GM23338 (cell line): Measurements from ENCODE around the gene SRSF2. TPM values are rescaled to one million over a fixed set of nuclear protein-coding genes. Genes with fewer than 3 reads are reported as not detected.

Experiments
- ATAC-seq: fragments of 200-7000 bp; cut with Tn5 transposase; 3 replicates; pipeline ENCODE4 v1.9.1; 2020
- DNase-seq: peaks from one replicate; pipeline ENCODE4 v3.0.0-alpha.2; 2015; ENCODE audit warnings: low spot score
- H2AFZ ChIP-seq: fragments of 200-600 bp; sonication (generic); 2 replicates; pipeline ENCODE4 v1.8.0; 2016; ENCODE audit warnings: antibody characterized with exemption, mild to moderate bottlenecking, moderate library complexity
- H3F3A ChIP-seq: fragments of 200-600 bp; sonication (generic); replicated peaks from 2 replicates; pipeline ENCODE4 v1.8.0; 2017; ENCODE audit warnings: antibody characterized with exemption, mixed run types, low read depth
- H3K27ac ChIP-seq: fragments of 200-600 bp; sonication (generic); 2 replicates; pipeline ENCODE4 v1.6.1; 2016; ENCODE audit warnings: low read depth
- H3K27me3 ChIP-seq: fragments of 200-600 bp; sonication (generic); 2 replicates; pipeline ENCODE4 v1.8.0; 2016; ENCODE audit warnings: mild to moderate bottlenecking, mixed run types, moderate library complexity; ENCODE audit not compliant: insufficient read depth
- H3K36me3 ChIP-seq: fragments of 200-600 bp; sonication (generic); 2 replicates; pipeline ENCODE4 v1.8.0; 2016; ENCODE audit warnings: mild to moderate bottlenecking; ENCODE audit not compliant: insufficient read depth
- H3K4me1 ChIP-seq: fragments of 200-600 bp; sonication (generic); 2 replicates; pipeline ENCODE4 v1.8.0; 2016; ENCODE audit warnings: mild to moderate bottlenecking, moderate library complexity; ENCODE audit not compliant: insufficient read depth
- H3K4me2 ChIP-seq: fragments of 200-600 bp; sonication (generic); 2 replicates; pipeline ENCODE4 v1.7.1; 2017; ENCODE audit warnings: mixed run types
- H3K4me3 ChIP-seq: fragments of 200-600 bp; sonication (generic); 2 replicates; pipeline ENCODE4 v1.6.1; 2016; ENCODE audit warnings: mixed run types
- H3K79me2 ChIP-seq: fragments of 200-600 bp; sonication (generic); replicated peaks from 2 replicates; pipeline ENCODE4 v1.8.0; 2017; ENCODE audit warnings: mild to moderate bottlenecking; ENCODE audit not compliant: insufficient read depth
- H3K9me2 ChIP-seq: fragments of 200-600 bp; sonication (generic); 2 replicates; pipeline ENCODE4 v1.8.0; 2017; ENCODE audit not compliant: insufficient read depth
- H4K20me1 ChIP-seq: fragments of 200-600 bp; sonication (generic); replicated peaks from 2 replicates; pipeline ENCODE4 v1.8.0; 2017; ENCODE audit warnings: mild to moderate bottlenecking; ENCODE audit not compliant: insufficient read depth
- H3K27ac Mint-ChIP-seq: 2 replicates; pipeline ENCODE4 v1.8.0; 2020; ENCODE audit warnings: inconsistent platforms, mild to moderate bottlenecking, moderate library complexity, mixed read lengths
- H3K27me3 Mint-ChIP-seq: 3 replicates; pipeline ENCODE4 v1.8.0; 2022; ENCODE audit warnings: low read depth, mild to moderate bottlenecking, moderate library complexity, mixed read lengths, inconsistent platforms; ENCODE audit not compliant: insufficient read depth, poor library complexity
- H3K36me3 Mint-ChIP-seq: 3 replicates; pipeline ENCODE4 v1.8.0; 2021; ENCODE audit warnings: low read depth, mild to moderate bottlenecking, inconsistent platforms, moderate library complexity, mixed read lengths
- H3K4me1 Mint-ChIP-seq: 3 replicates; pipeline ENCODE4 v1.8.0; 2020; ENCODE audit warnings: mild to moderate bottlenecking, inconsistent platforms, mixed read lengths
- H3K4me3 Mint-ChIP-seq: 3 replicates; pipeline ENCODE4 v1.8.0; 2021; ENCODE audit warnings: moderate library complexity, mild to moderate bottlenecking, inconsistent platforms, mixed read lengths
- H3K9me3 Mint-ChIP-seq: 3 replicates; pipeline ENCODE4 v1.8.0; 2020; ENCODE audit warnings: moderate library complexity, mild to moderate bottlenecking, inconsistent platforms, mixed read lengths
- CREB1 ChIP-seq: fragments of 250-450 bp; sonication (Bioruptor Pico); IDR thresholded peaks from 2 replicates; pipeline ENCODE4 v1.5.0; 2020; ENCODE audit warnings: low read depth, mild to moderate bottlenecking, moderate library complexity
- EZH2 ChIP-seq: fragments of 200-600 bp; sonication (generic); IDR thresholded peaks from one replicate; pipeline ENCODE4 v1.8.0; 2017; ENCODE audit warnings: antibody characterized with exemption, mild to moderate bottlenecking, low read depth; ENCODE audit not compliant: unreplicated experiment
- EZH2phosphoT487 ChIP-seq: fragments of 200-600 bp; sonication (generic); IDR thresholded peaks from one replicate; pipeline ENCODE4 v1.8.1; 2018; ENCODE audit warnings: antibody characterized with exemption; ENCODE audit not compliant: unreplicated experiment
- JUNB ChIP-seq: IDR thresholded peaks from one replicate; pipeline ENCODE4 v1.6.1; 2016; ENCODE audit warnings: antibody characterized with exemption; ENCODE audit not compliant: unreplicated experiment
- NANOG ChIP-seq: IDR thresholded peaks from 2 replicates; pipeline ENCODE4 v1.6.1; 2016; ENCODE audit warnings: antibody characterized with exemption, borderline replicate concordance
- POLR2AphosphoS5 ChIP-seq: IDR thresholded peaks from 2 replicates; pipeline ENCODE4 v1.6.1; 2016; ENCODE audit warnings: antibody characterized with exemption, low read depth
- STAT1 ChIP-seq: IDR thresholded peaks from one replicate; pipeline ENCODE4 v1.6.1; 2016; ENCODE audit warnings: antibody characterized with exemption; ENCODE audit not compliant: unreplicated experiment
- ZNF114 ChIP-seq: fragments of 250-450 bp; sonication (Bioruptor Pico); IDR thresholded peaks from 2 replicates; pipeline ENCODE4 v1.5.0; 2020; ENCODE audit warnings: mild to moderate bottlenecking, moderate library complexity
- ZNF331 ChIP-seq: fragments of 250-450 bp; sonication (Bioruptor Pico); IDR thresholded peaks from 2 replicates; pipeline ENCODE4 v1.5.0; 2020; ENCODE audit warnings: low read depth, mild to moderate bottlenecking, moderate library complexity
- polyA plus RNA-seq: library from polyadenylated mRNA; unstranded; fragments of >200 nt; fragmentation: Nextera tagmentation; extraction: Ambion mirVana; gene quantifications from 2 replicates; pipeline ENCODE4 v1.2.1, GENCODE V29; 2016
- total RNA-seq: library from RNA; depleted of rRNA; stranded (reverse); fragments of >200 nt; shearing (Covaris generic); gene quantifications from 2 replicates; pipeline ENCODE4 v1.2.3, GENCODE V29; 2014
- TF ChIP-seq, protein P1 (sequence below): fragments of 250-450 bp; sonication (Bioruptor Pico); IDR thresholded peaks from 2 replicates; pipeline ENCODE4 v1.5.0; 2020; ENCODE audit warnings: mild to moderate bottlenecking, moderate library complexity
- TF ChIP-seq, protein P2 (sequence below), 2 experiments: fragments of 200-600 bp in 1 of 2; sonication (generic) in 1 of 2; conservative IDR thresholded peaks; 2 replicates each; pipeline versions ENCODE4 v1.5.1 to v1.6.1; 2016 to 2017; ENCODE audit warnings: antibody characterized with exemption in 2 of 2, low read depth in 2 of 2, mild to moderate bottlenecking in 2 of 2, moderate library complexity in 1 of 2
- TF ChIP-seq, protein P3 (sequence below): IDR thresholded peaks from 2 replicates; pipeline ENCODE4 v1.6.1; 2016; ENCODE audit warnings: antibody characterized with exemption

The SRSF2 gene
- total and polyA plus RNA-seq, 2 experiments from 2014 or later, result 317 to 547 TPM

DNA sequence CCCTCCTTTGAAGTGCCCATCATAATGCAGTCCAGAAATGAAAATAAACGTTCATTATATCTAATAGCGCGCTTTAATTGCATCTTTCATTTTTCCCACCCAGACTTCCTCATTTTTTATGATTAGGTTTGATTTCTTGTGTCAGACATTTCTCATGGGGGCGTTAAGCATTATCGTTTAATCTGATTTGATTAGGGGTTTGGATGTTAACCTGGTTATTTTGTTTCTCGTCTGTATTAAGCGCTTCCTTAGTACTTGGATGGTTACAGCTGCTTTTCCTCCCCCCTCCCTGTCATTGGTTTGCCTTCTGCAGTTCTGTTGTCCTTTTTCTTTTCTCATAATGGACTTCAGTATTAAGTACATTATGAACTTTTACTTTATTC, 1.3 kb upstream of the SRSF2 start:
- Histone ChIP-seq H4K20me1 (peaks cover 24% of the 10 kb centered on the region), H3K4me3 (peak overlapping the region; percentile 93), H3K9me2 (no peaks in the 10 kb centered on the region), H3K27me3 (no peaks in the 10 kb centered on the region), H3F3A (peaks cover 25% of the 10 kb centered on the region), H3K4me1 (peaks cover 12% of the 10 kb centered on the region; the same call in 1 of the 2 replicates), H2AFZ (peak overlapping the region; percentile 73; the same call in 1 of the 2 replicates), H3K36me3 (peaks cover 26% of the 10 kb centered on the region), H3K79me2 (peaks cover 51% of the 10 kb centered on the region), H3K27ac (peak overlapping the region; percentile 68; the same call in 1 of the 2 replicates), H3K4me2 (peak overlapping the region; percentile 88)
- Mint-ChIP-seq H3K36me3 (peaks cover 49% of the 10 kb centered on the region), H3K27ac (peak overlapping the region; percentile 90), H3K4me1 (peaks cover 22% of the 10 kb centered on the region), H3K9me3 (peaks cover 9% of the 10 kb centered on the region; the same call in 2 of the 3 replicates), H3K4me3 (peak overlapping the region; percentile 99), H3K27me3 (peaks cover 19% of the 10 kb centered on the region)
- TF ChIP-seq, protein P1, sequence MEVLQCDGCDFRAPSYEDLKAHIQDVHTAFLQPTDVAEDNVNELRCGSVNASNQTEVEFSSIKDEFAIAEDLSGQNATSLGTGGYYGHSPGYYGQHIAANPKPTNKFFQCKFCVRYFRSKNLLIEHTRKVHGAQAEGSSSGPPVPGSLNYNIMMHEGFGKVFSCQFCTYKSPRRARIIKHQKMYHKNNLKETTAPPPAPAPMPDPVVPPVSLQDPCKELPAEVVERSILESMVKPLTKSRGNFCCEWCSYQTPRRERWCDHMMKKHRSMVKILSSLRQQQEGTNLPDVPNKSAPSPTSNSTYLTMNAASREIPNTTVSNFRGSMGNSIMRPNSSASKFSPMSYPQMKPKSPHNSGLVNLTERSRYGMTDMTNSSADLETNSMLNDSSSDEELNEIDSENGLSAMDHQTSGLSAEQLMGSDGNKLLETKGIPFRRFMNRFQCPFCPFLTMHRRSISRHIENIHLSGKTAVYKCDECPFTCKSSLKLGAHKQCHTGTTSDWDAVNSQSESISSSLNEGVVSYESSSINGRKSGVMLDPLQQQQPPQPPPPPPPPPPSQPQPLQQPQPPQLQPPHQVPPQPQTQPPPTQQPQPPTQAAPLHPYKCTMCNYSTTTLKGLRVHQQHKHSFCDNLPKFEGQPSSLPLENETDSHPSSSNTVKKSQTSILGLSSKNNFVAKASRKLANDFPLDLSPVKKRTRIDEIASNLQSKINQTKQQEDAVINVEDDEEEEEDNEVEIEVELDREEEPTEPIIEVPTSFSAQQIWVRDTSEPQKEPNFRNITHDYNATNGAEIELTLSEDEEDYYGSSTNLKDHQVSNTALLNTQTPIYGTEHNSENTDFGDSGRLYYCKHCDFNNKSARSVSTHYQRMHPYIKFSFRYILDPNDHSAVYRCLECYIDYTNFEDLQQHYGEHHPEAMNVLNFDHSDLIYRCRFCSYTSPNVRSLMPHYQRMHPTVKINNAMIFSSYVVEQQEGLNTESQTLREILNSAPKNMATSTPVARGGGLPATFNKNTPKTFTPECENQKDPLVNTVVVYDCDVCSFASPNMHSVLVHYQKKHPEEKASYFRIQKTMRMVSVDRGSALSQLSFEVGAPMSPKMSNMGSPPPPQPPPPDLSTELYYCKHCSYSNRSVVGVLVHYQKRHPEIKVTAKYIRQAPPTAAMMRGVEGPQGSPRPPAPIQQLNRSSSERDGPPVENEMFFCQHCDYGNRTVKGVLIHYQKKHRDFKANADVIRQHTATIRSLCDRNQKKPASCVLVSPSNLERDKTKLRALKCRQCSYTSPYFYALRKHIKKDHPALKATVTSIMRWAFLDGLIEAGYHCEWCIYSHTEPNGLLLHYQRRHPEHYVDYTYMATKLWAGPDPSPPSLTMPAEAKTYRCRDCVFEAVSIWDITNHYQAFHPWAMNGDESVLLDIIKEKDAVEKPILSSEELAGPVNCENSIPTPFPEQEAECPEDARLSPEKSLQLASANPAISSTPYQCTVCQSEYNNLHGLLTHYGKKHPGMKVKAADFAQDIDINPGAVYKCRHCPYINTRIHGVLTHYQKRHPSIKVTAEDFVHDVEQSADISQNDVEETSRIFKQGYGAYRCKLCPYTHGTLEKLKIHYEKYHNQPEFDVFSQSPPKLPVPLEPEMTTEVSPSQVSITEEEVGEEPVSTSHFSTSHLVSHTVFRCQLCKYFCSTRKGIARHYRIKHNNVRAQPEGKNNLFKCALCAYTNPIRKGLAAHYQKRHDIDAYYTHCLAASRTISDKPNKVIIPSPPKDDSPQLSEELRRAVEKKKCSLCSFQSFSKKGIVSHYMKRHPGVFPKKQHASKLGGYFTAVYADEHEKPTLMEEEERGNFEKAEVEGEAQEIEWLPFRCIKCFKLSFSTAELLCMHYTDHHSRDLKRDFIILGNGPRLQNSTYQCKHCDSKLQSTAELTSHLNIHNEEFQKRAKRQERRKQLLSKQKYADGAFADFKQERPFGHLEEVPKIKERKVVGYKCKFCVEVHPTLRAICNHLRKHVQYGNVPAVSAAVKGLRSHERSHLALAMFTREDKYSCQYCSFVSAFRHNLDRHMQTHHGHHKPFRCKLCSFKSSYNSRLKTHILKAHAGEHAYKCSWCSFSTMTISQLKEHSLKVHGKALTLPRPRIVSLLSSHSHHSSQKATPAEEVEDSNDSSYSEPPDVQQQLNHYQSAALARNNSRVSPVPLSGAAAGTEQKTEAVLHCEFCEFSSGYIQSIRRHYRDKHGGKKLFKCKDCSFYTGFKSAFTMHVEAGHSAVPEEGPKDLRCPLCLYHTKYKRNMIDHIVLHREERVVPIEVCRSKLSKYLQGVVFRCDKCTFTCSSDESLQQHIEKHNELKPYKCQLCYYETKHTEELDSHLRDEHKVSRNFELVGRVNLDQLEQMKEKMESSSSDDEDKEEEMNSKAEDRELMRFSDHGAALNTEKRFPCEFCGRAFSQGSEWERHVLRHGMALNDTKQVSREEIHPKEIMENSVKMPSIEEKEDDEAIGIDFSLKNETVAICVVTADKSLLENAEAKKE, result no peak
- no peak for TF ChIP-seq CREB1 (CRISPR knock-in tag)
- no peak for TF ChIP-seq JUNB
- TF ChIP-seq ZNF114 (CRISPR knock-in tag), result no peak
- TF ChIP-seq POLR2AphosphoS5, result no peak
- TF ChIP-seq, protein P2, sequence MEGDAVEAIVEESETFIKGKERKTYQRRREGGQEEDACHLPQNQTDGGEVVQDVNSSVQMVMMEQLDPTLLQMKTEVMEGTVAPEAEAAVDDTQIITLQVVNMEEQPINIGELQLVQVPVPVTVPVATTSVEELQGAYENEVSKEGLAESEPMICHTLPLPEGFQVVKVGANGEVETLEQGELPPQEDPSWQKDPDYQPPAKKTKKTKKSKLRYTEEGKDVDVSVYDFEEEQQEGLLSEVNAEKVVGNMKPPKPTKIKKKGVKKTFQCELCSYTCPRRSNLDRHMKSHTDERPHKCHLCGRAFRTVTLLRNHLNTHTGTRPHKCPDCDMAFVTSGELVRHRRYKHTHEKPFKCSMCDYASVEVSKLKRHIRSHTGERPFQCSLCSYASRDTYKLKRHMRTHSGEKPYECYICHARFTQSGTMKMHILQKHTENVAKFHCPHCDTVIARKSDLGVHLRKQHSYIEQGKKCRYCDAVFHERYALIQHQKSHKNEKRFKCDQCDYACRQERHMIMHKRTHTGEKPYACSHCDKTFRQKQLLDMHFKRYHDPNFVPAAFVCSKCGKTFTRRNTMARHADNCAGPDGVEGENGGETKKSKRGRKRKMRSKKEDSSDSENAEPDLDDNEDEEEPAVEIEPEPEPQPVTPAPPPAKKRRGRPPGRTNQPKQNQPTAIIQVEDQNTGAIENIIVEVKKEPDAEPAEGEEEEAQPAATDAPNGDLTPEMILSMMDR (conservative IDR thresholded peaks at IDR 0.05; ENCODE audit: low read depth in 2 of 2), result no peak
- no peak for TF ChIP-seq EZH2phosphoT487
- TF ChIP-seq STAT1, result no peak
- TF ChIP-seq, protein P3, sequence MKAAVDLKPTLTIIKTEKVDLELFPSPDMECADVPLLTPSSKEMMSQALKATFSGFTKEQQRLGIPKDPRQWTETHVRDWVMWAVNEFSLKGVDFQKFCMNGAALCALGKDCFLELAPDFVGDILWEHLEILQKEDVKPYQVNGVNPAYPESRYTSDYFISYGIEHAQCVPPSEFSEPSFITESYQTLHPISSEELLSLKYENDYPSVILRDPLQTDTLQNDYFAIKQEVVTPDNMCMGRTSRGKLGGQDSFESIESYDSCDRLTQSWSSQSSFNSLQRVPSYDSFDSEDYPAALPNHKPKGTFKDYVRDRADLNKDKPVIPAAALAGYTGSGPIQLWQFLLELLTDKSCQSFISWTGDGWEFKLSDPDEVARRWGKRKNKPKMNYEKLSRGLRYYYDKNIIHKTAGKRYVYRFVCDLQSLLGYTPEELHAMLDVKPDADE, result no peak
- no peak for TF ChIP-seq ZNF331 (CRISPR knock-in tag)
- TF ChIP-seq NANOG, result no peak
- TF ChIP-seq EZH2, result no peak
- DNase-seq (no peak), ATAC-seq (no peak)
